ENCODE results near the gene ACTA1.

GRCh38 chr1:229447809-229448252 lies 13.9 kb upstream of the ACTA1 start:
- TF ChIP-seq MAX (IDR thresholded peaks at IDR 0.05; ENCODE audit: low read depth, low read length), result no peak
- TF ChIP-seq, protein P1, sequence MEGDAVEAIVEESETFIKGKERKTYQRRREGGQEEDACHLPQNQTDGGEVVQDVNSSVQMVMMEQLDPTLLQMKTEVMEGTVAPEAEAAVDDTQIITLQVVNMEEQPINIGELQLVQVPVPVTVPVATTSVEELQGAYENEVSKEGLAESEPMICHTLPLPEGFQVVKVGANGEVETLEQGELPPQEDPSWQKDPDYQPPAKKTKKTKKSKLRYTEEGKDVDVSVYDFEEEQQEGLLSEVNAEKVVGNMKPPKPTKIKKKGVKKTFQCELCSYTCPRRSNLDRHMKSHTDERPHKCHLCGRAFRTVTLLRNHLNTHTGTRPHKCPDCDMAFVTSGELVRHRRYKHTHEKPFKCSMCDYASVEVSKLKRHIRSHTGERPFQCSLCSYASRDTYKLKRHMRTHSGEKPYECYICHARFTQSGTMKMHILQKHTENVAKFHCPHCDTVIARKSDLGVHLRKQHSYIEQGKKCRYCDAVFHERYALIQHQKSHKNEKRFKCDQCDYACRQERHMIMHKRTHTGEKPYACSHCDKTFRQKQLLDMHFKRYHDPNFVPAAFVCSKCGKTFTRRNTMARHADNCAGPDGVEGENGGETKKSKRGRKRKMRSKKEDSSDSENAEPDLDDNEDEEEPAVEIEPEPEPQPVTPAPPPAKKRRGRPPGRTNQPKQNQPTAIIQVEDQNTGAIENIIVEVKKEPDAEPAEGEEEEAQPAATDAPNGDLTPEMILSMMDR (IDR thresholded peaks at IDR 0.05; ENCODE audit: low read depth, low read length), result no peak
- TF ChIP-seq MYC (IDR thresholded peaks at IDR 0.05; ENCODE audit: low read depth, low read length), result no peak
- TF ChIP-seq POLR2A (IDR thresholded peaks at IDR 0.05; ENCODE audit: extremely low read depth, insufficient read length), result no peak
